GM12892 (cell line): Measurements from ENCODE around the gene RNPEPL1.
A peak's percentile ranks its signal among the peaks of the same experiment; 100 is the strongest.

ENCODE experiments used
- DNase-seq: peaks from one replicate; pipeline ENCODE4 v3.0.0; 2011; ENCODE audit not compliant: insufficient read length
- FAIRE-seq: peaks from 2 replicates; lab custom pipeline; 2011; peaks lifted over from hg19 to GRCh38; lab: Jason Lieb, UNC
- POLR2A ChIP-seq: IDR thresholded peaks from 2 replicates; pipeline ENCODE4 v1.6.1; 2011; ENCODE audit warnings: low read depth, low read length, control low read depth
- POLR2AphosphoS5 ChIP-seq: IDR thresholded peaks from 2 replicates; pipeline ENCODE4 v1.6.1; 2011; ENCODE audit warnings: low read depth, low read length, control low read depth
- TAF1 ChIP-seq: IDR thresholded peaks from 2 replicates; pipeline ENCODE4 v1.6.1; 2011; ENCODE audit warnings: low read depth, mild to moderate bottlenecking, control low read depth, low read length, borderline replicate concordance

The RNPEPL1 gene

DNA sequence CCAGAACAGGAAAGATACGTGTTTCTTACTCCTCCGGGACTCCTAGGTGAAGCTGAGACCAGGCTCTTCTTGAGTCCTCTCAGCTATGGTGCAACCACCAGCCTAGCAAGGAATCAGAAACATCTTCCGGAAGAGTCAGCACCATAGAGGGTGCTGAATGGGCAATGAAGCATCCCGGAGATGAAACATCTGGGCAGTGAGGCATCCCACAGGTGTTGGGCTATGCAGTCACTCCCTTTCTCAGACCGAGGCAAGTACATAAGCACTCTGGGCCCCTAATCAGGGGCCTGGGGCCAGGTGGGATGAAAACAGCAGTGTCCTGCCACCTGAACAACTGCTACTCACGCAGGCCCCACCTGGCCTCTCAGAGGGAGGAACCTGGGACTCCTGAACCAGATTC is 16.8 kb downstream of the RNPEPL1 start:
- TF ChIP-seq TAF1 (0 out of 2 replicates have a peak, but pooled peaks have one; percentile 11), POLR2AphosphoS5 (peak; percentile 77), POLR2A (peak; percentile 48; the same call in 1 of the 2 replicates)
- FAIRE-seq (no peak), DNase-seq (no peak)

GRCh38 chr2:240585681-240586197 is 17.5 kb downstream of the RNPEPL1 start:
- TF ChIP-seq POLR2AphosphoS5: no peak
- no peak for TF ChIP-seq TAF1
- TF ChIP-seq POLR2A: no peak
- DNase-seq (no peak), FAIRE-seq (no peak)

GRCh38 chr2:240586198-240586918 is 18.1 kb downstream of the RNPEPL1 start, which contains the start of gene CAPN10:
TSS of gene CAPN10 (plus strand) at chr2:240586734. CDS start at chr2:240586912, 178 bp downstream.
- TF ChIP-seq POLR2A (peak; percentile 89), TAF1 (peak; percentile 78; the same call in 1 of the 2 replicates), POLR2AphosphoS5 (peak; percentile 89; the same call in 1 of the 2 replicates)
- DNase-seq: peak; percentile 95
- FAIRE-seq: peak; percentile 99

DNA sequence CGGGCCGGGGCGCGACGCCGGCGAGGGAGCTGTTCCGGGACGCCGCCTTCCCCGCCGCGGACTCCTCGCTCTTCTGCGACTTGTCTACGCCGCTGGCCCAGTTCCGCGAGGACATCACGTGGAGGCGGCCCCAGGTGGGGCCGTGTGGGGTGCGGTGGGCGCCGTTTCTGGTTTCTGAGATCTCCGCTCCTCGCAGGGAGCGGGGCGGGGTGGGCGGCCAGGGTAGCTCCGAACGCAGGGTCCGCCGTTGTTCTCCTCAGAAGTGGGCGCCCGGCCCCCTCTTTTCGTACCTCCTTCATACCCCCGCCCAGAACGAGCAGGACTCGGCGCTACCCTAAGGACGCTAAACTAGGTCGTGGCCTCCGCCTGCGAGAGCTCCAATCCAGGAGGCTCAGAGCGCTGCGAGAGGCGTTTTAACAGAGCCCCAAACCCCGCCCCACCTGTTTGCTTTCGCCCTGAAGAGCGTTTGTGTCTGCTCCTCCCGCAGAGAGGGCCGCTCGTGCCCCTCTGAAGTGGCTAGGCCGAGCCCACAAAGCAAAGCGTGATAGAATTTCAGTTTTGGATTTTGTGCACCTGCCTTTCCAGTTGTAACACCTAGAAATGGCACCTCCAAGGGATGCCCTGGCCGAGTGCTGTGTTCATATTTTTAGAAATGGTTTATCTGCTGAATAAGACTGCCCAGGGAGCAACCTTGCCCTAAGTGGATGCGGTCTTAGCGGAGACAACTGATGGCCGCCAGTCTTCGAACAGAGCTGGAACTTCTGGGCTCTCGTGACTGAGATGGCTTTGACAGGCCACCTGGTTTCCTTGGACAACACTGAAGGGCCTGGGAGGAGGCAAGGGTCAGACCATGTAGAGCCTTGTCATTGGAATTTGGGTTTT is 18.9 kb downstream of the RNPEPL1 start:
- TF ChIP-seq POLR2AphosphoS5 (no peak), TAF1 (no peak), POLR2A (no peak)
- FAIRE-seq (peak; percentile 46), DNase-seq (no peak)

GRCh38 chr2:240588006-240588655 is 19.8 kb downstream of the RNPEPL1 start:
- TF ChIP-seq POLR2A (no peak), TAF1 (no peak)
- DNase-seq (no peak), FAIRE-seq (no peak)

DNA sequence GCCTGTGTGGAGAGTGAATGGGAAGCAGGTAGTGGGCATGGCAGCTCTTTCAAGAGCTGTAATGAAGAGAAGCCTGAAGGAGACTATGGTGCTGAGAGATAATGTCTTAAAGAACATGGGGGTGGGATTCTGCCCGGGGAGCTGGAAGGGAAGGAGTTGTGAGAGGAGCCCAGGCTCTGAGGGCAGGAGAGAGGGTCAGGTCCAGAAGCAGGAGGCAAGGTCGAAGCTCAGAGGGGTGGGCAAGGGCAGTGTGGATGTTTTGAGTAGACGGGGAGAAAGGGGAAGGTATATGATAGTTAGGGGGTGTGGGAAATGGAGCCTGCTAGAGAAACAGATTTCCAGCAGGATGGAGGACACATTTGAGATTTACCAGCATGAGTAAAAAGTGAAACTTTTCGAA is 20.4 kb downstream of the RNPEPL1 start:
- no peak for DNase-seq
- TF ChIP-seq POLR2AphosphoS5: no peak
- TF ChIP-seq POLR2A: no peak
- TF ChIP-seq TAF1: no peak
- FAIRE-seq: no peak

DNA sequence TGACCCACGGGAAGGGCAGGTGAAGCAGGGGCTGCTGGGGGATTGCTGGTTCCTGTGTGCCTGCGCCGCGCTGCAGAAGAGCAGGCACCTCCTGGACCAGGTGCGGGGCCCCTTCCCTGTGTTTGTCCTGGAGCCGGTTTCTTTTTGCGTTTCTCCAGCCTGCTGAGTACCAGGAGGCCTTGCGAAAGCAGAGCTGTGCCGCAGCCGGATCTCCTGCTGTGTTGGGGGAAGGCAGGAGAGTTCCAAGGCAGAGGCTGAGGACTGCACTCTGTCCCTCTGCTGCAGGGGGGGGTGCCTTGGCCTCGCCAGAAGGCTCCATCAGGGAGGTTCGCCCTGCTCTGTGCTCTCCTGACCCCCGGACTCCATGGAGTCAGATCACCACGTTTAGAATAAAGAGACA is 21.1 kb downstream of the RNPEPL1 start:
- FAIRE-seq (no peak), DNase-seq (no peak)
- TF ChIP-seq POLR2AphosphoS5: no peak
- TF ChIP-seq POLR2A: no peak

DNA sequence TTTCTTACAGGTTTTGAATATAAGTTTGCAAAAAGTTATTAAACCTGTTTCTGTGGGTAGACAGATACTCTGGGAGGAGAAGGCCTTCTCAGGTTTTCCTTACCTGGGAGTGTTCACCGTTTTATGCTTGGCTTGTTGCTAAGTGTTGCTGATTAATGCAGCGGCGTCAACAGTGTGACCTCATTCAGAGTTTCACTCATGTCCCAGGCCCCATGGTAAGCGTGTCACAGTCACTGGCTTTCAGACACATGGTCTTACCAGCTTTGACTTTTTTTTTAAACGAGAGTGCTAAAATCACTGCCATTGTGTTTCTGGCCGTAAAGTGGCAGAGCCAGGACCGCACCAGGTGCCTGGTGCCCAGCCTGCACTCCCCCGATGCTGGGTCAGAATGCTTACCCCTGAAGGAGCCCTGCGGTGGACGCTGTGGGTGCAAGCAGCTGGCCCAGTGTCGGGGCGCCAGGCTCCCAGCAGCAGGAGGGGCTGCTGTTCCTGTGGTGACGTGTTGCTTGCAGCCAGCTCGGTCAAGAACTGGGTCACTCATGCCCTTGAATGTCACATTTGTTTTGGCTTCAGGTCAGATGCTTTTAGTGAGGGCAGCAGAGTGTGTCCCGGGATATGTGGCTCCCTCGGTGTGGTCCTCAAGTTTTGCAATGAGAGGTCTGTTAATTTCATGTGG is 21.7 kb downstream of the RNPEPL1 start:
- DNase-seq: no peak
- TF ChIP-seq POLR2AphosphoS5 (no peak), TAF1 (no peak), POLR2A (no peak)
- FAIRE-seq: no peak

- FAIRE-seq (no peak), DNase-seq (no peak)
- TF ChIP-seq POLR2AphosphoS5 (no peak), TAF1 (no peak), POLR2A (no peak)
Observed at GRCh38 chr2:240590681-240591111, 22.4 kb downstream of the RNPEPL1 start.

GRCh38 chr2:240591226-240591625 is 22.9 kb downstream of the RNPEPL1 start:
- DNase-seq (no peak), FAIRE-seq (no peak)
- TF ChIP-seq POLR2A (no peak), TAF1 (no peak), POLR2AphosphoS5 (no peak)
